Neural cell (in vitro differentiated cells): Measurements from ENCODE around the gene ANGPT4.

Source experiments
- EP300 ChIP-seq: fragments of 450-650 bp; conservative IDR thresholded peaks from 2 replicates; pipeline ENCODE4 v1.6.1; 2014; ENCODE audit warnings: antibody characterized with exemption, mild to moderate bottlenecking, moderate library complexity; ENCODE audit not compliant: poor library complexity, severe bottlenecking
- EZH2 ChIP-seq: fragments of 200-600, 300-800 bp; shearing (Covaris generic), sonication (generic); IDR thresholded peaks from 2 replicates; pipeline ENCODE4 v1.6.1; 2014; ENCODE audit warnings: antibody characterized with exemption, low read length, borderline replicate concordance, mild to moderate bottlenecking; ENCODE audit not compliant: insufficient read depth, poor library complexity, severe bottlenecking
- POLR2AphosphoS5 ChIP-seq: IDR thresholded peaks from 2 replicates; pipeline ENCODE4 v1.6.1; 2012
- TAF1 ChIP-seq: IDR thresholded peaks from 2 replicates; pipeline ENCODE4 v1.6.1; 2012; ENCODE audit warnings: low read depth
- TF ChIP-seq, protein P1 (sequence below): IDR thresholded peaks from 2 replicates; pipeline ENCODE4 v1.6.1; 2012; ENCODE audit warnings: borderline replicate concordance
- TF ChIP-seq, protein P2 (sequence below): fragments of 450-650 bp; IDR thresholded peaks from 2 replicates; pipeline ENCODE4 v1.5.1; 2014; ENCODE audit warnings: antibody characterized with exemption, mild to moderate bottlenecking, moderate library complexity; ENCODE audit not compliant: poor library complexity, severe bottlenecking

DNA sequence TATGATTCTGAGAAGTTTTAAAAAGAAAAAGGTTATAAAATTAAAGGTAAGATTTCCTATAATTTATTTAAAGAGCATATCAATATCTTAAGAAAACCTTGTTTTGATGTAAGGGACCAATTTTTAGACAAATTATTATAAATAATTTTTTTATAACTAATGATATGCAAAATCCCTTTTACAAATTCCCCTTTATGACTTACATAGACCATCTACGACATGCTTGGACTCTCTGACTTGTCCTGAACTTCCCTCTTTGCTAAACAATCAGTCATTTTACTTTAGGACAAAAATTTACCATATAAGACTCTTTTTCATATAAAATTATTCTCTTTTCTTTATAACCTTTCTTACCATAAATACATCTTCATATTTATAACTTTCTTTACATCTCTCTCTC, 15.3 kb upstream of the ANGPT4 start:
- TF ChIP-seq, protein P1, sequence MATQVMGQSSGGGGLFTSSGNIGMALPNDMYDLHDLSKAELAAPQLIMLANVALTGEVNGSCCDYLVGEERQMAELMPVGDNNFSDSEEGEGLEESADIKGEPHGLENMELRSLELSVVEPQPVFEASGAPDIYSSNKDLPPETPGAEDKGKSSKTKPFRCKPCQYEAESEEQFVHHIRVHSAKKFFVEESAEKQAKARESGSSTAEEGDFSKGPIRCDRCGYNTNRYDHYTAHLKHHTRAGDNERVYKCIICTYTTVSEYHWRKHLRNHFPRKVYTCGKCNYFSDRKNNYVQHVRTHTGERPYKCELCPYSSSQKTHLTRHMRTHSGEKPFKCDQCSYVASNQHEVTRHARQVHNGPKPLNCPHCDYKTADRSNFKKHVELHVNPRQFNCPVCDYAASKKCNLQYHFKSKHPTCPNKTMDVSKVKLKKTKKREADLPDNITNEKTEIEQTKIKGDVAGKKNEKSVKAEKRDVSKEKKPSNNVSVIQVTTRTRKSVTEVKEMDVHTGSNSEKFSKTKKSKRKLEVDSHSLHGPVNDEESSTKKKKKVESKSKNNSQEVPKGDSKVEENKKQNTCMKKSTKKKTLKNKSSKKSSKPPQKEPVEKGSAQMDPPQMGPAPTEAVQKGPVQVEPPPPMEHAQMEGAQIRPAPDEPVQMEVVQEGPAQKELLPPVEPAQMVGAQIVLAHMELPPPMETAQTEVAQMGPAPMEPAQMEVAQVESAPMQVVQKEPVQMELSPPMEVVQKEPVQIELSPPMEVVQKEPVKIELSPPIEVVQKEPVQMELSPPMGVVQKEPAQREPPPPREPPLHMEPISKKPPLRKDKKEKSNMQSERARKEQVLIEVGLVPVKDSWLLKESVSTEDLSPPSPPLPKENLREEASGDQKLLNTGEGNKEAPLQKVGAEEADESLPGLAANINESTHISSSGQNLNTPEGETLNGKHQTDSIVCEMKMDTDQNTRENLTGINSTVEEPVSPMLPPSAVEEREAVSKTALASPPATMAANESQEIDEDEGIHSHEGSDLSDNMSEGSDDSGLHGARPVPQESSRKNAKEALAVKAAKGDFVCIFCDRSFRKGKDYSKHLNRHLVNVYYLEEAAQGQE, result no peak
- TF ChIP-seq POLR2AphosphoS5 (no peak), EZH2 (no peak), TAF1 (no peak), EP300 (no peak)
- TF ChIP-seq, protein P2, sequence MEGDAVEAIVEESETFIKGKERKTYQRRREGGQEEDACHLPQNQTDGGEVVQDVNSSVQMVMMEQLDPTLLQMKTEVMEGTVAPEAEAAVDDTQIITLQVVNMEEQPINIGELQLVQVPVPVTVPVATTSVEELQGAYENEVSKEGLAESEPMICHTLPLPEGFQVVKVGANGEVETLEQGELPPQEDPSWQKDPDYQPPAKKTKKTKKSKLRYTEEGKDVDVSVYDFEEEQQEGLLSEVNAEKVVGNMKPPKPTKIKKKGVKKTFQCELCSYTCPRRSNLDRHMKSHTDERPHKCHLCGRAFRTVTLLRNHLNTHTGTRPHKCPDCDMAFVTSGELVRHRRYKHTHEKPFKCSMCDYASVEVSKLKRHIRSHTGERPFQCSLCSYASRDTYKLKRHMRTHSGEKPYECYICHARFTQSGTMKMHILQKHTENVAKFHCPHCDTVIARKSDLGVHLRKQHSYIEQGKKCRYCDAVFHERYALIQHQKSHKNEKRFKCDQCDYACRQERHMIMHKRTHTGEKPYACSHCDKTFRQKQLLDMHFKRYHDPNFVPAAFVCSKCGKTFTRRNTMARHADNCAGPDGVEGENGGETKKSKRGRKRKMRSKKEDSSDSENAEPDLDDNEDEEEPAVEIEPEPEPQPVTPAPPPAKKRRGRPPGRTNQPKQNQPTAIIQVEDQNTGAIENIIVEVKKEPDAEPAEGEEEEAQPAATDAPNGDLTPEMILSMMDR, result no peak
